HK-2 (cell line): ENCODE measurements around the gene FRS2.
"Not testable (repeated sequence)": the region's sequence is repeated elsewhere in the genome, so short reads cannot be mapped to it uniquely, and the experiment has no call there.

Experiments used
- DNase-seq: peaks from one replicate; pipeline ENCODE4 v3.0.0-alpha.2; 2018; ENCODE audit not compliant: unreplicated experiment

Gene FRS2

GRCh38 chr12:69470189-69471075 lies at the start of gene FRS2:
Gene FRS2 (plus strand): TSS chr12:69470388. CDS start chr12:69569031, 98,643 bp downstream.
- DNase-seq = peak; percentile 90

- DNase-seq = no peak
These were observed 48.6 kb upstream of the FRS2 start for GRCh38 chr12:69421548-69421947.

GRCh38 chr12:69423037-69423905 lies 46.9 kb upstream of the FRS2 start:
- no peak for DNase-seq

GRCh38 chr12:69425417-69425816 lies 44.8 kb upstream of the FRS2 start:
- no peak for DNase-seq

- no peak for DNase-seq
These were observed 41.7 kb upstream of the FRS2 start for GRCh38 chr12:69428351-69429073.

GRCh38 chr12:69430942-69431590 lies 39.1 kb upstream of the FRS2 start:
- DNase-seq = no peak

- no peak for DNase-seq
These were observed 38.5 kb upstream of the FRS2 start for GRCh38 chr12:69431591-69432222.

GRCh38 chr12:69433653-69434052 lies 36.5 kb upstream of the FRS2 start:
- no peak for DNase-seq

- DNase-seq = no peak
These were observed 34.5 kb upstream of the FRS2 start for GRCh38 chr12:69435644-69436043.

- DNase-seq = no peak
These were observed 33.1 kb upstream of the FRS2 start for GRCh38 chr12:69437073-69437472.

- DNase-seq = no peak
These were observed 31.6 kb upstream of the FRS2 start for GRCh38 chr12:69438539-69438938.

GRCh38 chr12:69440016-69440415 lies 30.2 kb upstream of the FRS2 start:
- no peak for DNase-seq

- DNase-seq = no peak
These were observed 29.3 kb upstream of the FRS2 start for GRCh38 chr12:69440886-69441285.

GRCh38 chr12:69442894-69443293 lies 27.3 kb upstream of the FRS2 start:
- DNase-seq = no peak

GRCh38 chr12:69443916-69444315 lies 26.3 kb upstream of the FRS2 start:
- no peak for DNase-seq

GRCh38 chr12:69447892-69448291 lies 22.3 kb upstream of the FRS2 start:
- DNase-seq = no peak

GRCh38 chr12:69452598-69453132 lies 17.5 kb upstream of the FRS2 start:
- not testable (repeated sequence) for DNase-seq

- no peak for DNase-seq
These were observed 13.9 kb upstream of the FRS2 start for GRCh38 chr12:69456239-69456638.

GRCh38 chr12:69457433-69457832 lies 12.8 kb upstream of the FRS2 start:
- DNase-seq = no peak

- DNase-seq = no peak
These were observed 10.7 kb upstream of the FRS2 start for GRCh38 chr12:69459477-69459876.

- no peak for DNase-seq
These were observed 5.8 kb upstream of the FRS2 start for GRCh38 chr12:69464428-69464827.
